ENCODE data around the gene RELN. TPM values are rescaled to one million over a fixed set of nuclear protein-coding genes. Genes with fewer than 3 reads are reported as not detected.

Gene RELN
- total RNA-seq, 4 donors from 2014 or later: 1.8 to 47.4 (median 6.7) TPM

GRCh38 chr7:104017001-104017400, 27.5 kb upstream of the RELN start:
- Histone ChIP-seq H3K36me3 (no peaks in the 10 kb centered on the region), H3K4me1 (no peaks in the 10 kb centered on the region), H3K27ac (no peak overlapping the region), H3K4me3 (no peak overlapping the region), H3K9me3 (no peaks in the 10 kb centered on the region), H3K27me3 (no peaks in the 10 kb centered on the region)
- intact Hi-C loops (cut with DNase I; ENCODE audit: low total_unique reads): no loop called here
- TF ChIP-seq, protein P1, sequence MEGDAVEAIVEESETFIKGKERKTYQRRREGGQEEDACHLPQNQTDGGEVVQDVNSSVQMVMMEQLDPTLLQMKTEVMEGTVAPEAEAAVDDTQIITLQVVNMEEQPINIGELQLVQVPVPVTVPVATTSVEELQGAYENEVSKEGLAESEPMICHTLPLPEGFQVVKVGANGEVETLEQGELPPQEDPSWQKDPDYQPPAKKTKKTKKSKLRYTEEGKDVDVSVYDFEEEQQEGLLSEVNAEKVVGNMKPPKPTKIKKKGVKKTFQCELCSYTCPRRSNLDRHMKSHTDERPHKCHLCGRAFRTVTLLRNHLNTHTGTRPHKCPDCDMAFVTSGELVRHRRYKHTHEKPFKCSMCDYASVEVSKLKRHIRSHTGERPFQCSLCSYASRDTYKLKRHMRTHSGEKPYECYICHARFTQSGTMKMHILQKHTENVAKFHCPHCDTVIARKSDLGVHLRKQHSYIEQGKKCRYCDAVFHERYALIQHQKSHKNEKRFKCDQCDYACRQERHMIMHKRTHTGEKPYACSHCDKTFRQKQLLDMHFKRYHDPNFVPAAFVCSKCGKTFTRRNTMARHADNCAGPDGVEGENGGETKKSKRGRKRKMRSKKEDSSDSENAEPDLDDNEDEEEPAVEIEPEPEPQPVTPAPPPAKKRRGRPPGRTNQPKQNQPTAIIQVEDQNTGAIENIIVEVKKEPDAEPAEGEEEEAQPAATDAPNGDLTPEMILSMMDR (IDR thresholded peaks at IDR 0.05): no peak
- TF ChIP-seq POLR2A (IDR thresholded peaks at IDR 0.05): no peak
- no peak for DNase-seq

GRCh38 chr7:104012835-104013234, 23.4 kb upstream of the RELN start:
- H3K36me3 ChIP-seq: no peaks in the 10 kb centered on the region
- intact Hi-C loops (cut with DNase I; ENCODE audit: low total_unique reads): no loop called here
- H3K9me3 ChIP-seq: no peaks in the 10 kb centered on the region
- H3K4me1 ChIP-seq: no peaks in the 10 kb centered on the region
- H3K27ac ChIP-seq: no peak overlapping the region
- H3K4me3 ChIP-seq: no peak overlapping the region
- DNase-seq: no peak
- TF ChIP-seq, protein P1 (IDR thresholded peaks at IDR 0.05): no peak
- TF ChIP-seq POLR2A (IDR thresholded peaks at IDR 0.05): no peak
- H3K27me3 ChIP-seq: no peaks in the 10 kb centered on the region

- Histone ChIP-seq H3K27ac (no peak overlapping the region), H3K4me3 (no peak overlapping the region), H3K4me1 (no peaks in the 10 kb centered on the region), H3K9me3 (no peaks in the 10 kb centered on the region), H3K27me3 (no peaks in the 10 kb centered on the region), H3K36me3 (no peaks in the 10 kb centered on the region)
- TF ChIP-seq, protein P1 (IDR thresholded peaks at IDR 0.05): no peak
- no peak for TF ChIP-seq POLR2A (IDR thresholded peaks at IDR 0.05)
- intact Hi-C loops (cut with DNase I; ENCODE audit: low total_unique reads): no loop called here
- no peak for DNase-seq
Measured at GRCh38 chr7:104011829-104012228, 22.4 kb upstream of the RELN start.

GRCh38 chr7:104010052-104010909, 20.8 kb upstream of the RELN start:
- H3K36me3 ChIP-seq: no peaks in the 10 kb centered on the region
- H3K9me3 ChIP-seq: no peaks in the 10 kb centered on the region
- H3K27me3 ChIP-seq: no peaks in the 10 kb centered on the region
- TF ChIP-seq POLR2A (IDR thresholded peaks at IDR 0.05): no peak
- TF ChIP-seq, protein P1 (IDR thresholded peaks at IDR 0.05): no peak
- DNase-seq: no peak
- H3K27ac ChIP-seq: no peak overlapping the region
- no peaks in the 10 kb centered on the region for H3K4me1 ChIP-seq
- intact Hi-C loops (cut with DNase I; ENCODE audit: low total_unique reads): no loop called here
- H3K4me3 ChIP-seq: no peak overlapping the region

DNA sequence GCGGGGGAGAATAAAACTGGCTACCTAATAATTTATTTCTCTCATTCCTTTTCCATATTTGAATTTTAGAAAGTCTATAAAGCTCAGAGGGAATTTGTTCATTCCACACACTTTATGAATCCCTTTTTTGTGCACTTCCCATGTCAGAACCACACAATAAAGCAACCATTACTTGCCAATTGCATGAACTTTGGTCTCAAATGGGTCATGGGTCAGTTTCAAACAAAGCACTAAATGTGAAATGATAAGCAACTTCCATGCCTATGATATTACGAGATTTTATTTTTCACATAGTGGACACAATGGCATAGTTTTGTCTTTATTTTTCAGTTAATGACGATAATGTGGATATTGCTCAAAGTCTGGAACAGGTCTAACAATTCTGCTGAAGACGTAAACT, 18.6 kb upstream of the RELN start:
- Histone ChIP-seq H3K27me3 (no peaks in the 10 kb centered on the region), H3K4me3 (no peak overlapping the region), H3K36me3 (no peaks in the 10 kb centered on the region), H3K4me1 (no peaks in the 10 kb centered on the region), H3K27ac (no peak overlapping the region), H3K9me3 (no peaks in the 10 kb centered on the region)
- no peak for DNase-seq
- TF ChIP-seq POLR2A (IDR thresholded peaks at IDR 0.05): no peak
- TF ChIP-seq, protein P1 (IDR thresholded peaks at IDR 0.05): no peak
- intact Hi-C loops (cut with DNase I; ENCODE audit: low total_unique reads): no loop called here
